ENCODE measurements around the gene BCAS3.

BCAS3 gene

GRCh38 chr17:61209106-61209439 is 531.4 kb downstream of the BCAS3 start:
- in situ Hi-C loops (cut with HindIII; ENCODE audit: low sequenced_read_pairs), result no loop called here

- in situ Hi-C loops (cut with HindIII; ENCODE audit: low sequenced_read_pairs), result no loop called here
Observed at GRCh38 chr17:61209525-61209924, 531.9 kb downstream of the BCAS3 start.

GRCh38 chr17:61211236-61211635 is 533.6 kb downstream of the BCAS3 start:
- in situ Hi-C loops (cut with HindIII; ENCODE audit: low sequenced_read_pairs), result no loop called here

GRCh38 chr17:61212655-61213054 is 535.0 kb downstream of the BCAS3 start:
- in situ Hi-C loops (cut with HindIII; ENCODE audit: low sequenced_read_pairs), result no loop called here

- in situ Hi-C loops (cut with HindIII; ENCODE audit: low sequenced_read_pairs), result no loop called here
Observed at GRCh38 chr17:61214753-61215152, 537.1 kb downstream of the BCAS3 start.

GRCh38 chr17:61216066-61216465 is 538.4 kb downstream of the BCAS3 start:
- in situ Hi-C loops (cut with HindIII; ENCODE audit: low sequenced_read_pairs), result no loop called here

- in situ Hi-C loops (cut with HindIII; ENCODE audit: low sequenced_read_pairs), result no loop called here
Observed at GRCh38 chr17:61217878-61218437, 540.3 kb downstream of the BCAS3 start.

- in situ Hi-C loops (cut with HindIII; ENCODE audit: low sequenced_read_pairs), result no loop called here
Observed at GRCh38 chr17:61218438-61218837, 540.8 kb downstream of the BCAS3 start.

GRCh38 chr17:61219460-61219859 is 541.8 kb downstream of the BCAS3 start:
- in situ Hi-C loops (cut with HindIII; ENCODE audit: low sequenced_read_pairs), result no loop called here

- in situ Hi-C loops (cut with HindIII; ENCODE audit: low sequenced_read_pairs), result no loop called here
Observed at GRCh38 chr17:61221181-61221580, 543.5 kb downstream of the BCAS3 start.

- in situ Hi-C loops (cut with HindIII; ENCODE audit: low sequenced_read_pairs), result no loop called here
Observed at GRCh38 chr17:61221597-61222471, 544.2 kb downstream of the BCAS3 start.

GRCh38 chr17:61223725-61224124 is 546.1 kb downstream of the BCAS3 start:
- in situ Hi-C loops (cut with HindIII; ENCODE audit: low sequenced_read_pairs), result no loop called here

GRCh38 chr17:61225178-61225882 is 547.7 kb downstream of the BCAS3 start:
- in situ Hi-C loops (cut with HindIII; ENCODE audit: low sequenced_read_pairs), result loop anchor here (25.0 kb wide), 1 partner anchor 362 kb away; the partner anchor contains the start of gene NACA2

GRCh38 chr17:61227866-61228265 is 550.2 kb downstream of the BCAS3 start:
- in situ Hi-C loops (cut with HindIII; ENCODE audit: low sequenced_read_pairs), result loop anchor here (25.0 kb wide), 1 partner anchor 359 kb away; the partner anchor contains the start of gene NACA2

GRCh38 chr17:61230461-61230860 is 552.8 kb downstream of the BCAS3 start:
- in situ Hi-C loops (cut with HindIII; ENCODE audit: low sequenced_read_pairs), result loop anchor here (25.0 kb wide), 1 partner anchor 357 kb away; the partner anchor contains the start of gene NACA2

- in situ Hi-C loops (cut with HindIII; ENCODE audit: low sequenced_read_pairs), result loop anchor here (25.0 kb wide), 1 partner anchor 356 kb away; the partner anchor contains the start of gene NACA2
Observed at GRCh38 chr17:61230972-61231820, 553.5 kb downstream of the BCAS3 start.

GRCh38 chr17:61232871-61233270 is 555.2 kb downstream of the BCAS3 start:
- in situ Hi-C loops (cut with HindIII; ENCODE audit: low sequenced_read_pairs), result loop anchor here (25.0 kb wide), 1 partner anchor 354 kb away; the partner anchor contains the start of gene NACA2

GRCh38 chr17:61233991-61234750 is 556.5 kb downstream of the BCAS3 start:
- in situ Hi-C loops (cut with HindIII; ENCODE audit: low sequenced_read_pairs), result loop anchor here (25.0 kb wide), 1 partner anchor 353 kb away; the partner anchor contains the start of gene NACA2

- in situ Hi-C loops (cut with HindIII; ENCODE audit: low sequenced_read_pairs), result loop anchor here (25.0 kb wide), 1 partner anchor 352 kb away; the partner anchor contains the start of gene NACA2
Observed at GRCh38 chr17:61235001-61235826, 557.6 kb downstream of the BCAS3 start.

All from DLD1 (cell line).